Colon (tissue), 2 donors: ENCODE results near the gene AP1S2.
"Not testable (repeated sequence)": the region's sequence is repeated elsewhere in the genome, so short reads cannot be mapped to it uniquely, and the experiment has no call there.

ENCODE experiments used
- FAIRE-seq: peaks from 2 replicates; lab custom pipeline; 2012; peaks lifted over from hg19 to GRCh38; lab: Jason Lieb, UNC
- donor health status: control.
- donor health status: control.

The AP1S2 gene

GRCh38 chrX:15855568-15856221, 1.1 kb upstream of the AP1S2 start:
- FAIRE-seq, result peak; percentile 61

GRCh38 chrX:15854080-15854655, 445 bp downstream of the AP1S2 start:
- no peak for FAIRE-seq

- no peak for FAIRE-seq
These were observed 980 bp downstream of the AP1S2 start for GRCh38 chrX:15853586-15854079.

- no peak for FAIRE-seq
These were observed 5.1 kb downstream of the AP1S2 start for GRCh38 chrX:15849555-15849954.

GRCh38 chrX:15848576-15848975, 6.0 kb downstream of the AP1S2 start:
- FAIRE-seq, result no peak

- no peak for FAIRE-seq
These were observed 10.7 kb downstream of the AP1S2 start for GRCh38 chrX:15843960-15844359.

- no peak for FAIRE-seq
These were observed 12.6 kb downstream of the AP1S2 start for GRCh38 chrX:15841853-15842516.

- no peak for FAIRE-seq
These were observed 16.6 kb downstream of the AP1S2 start for GRCh38 chrX:15838017-15838416.

GRCh38 chrX:15834827-15835595, 19.6 kb downstream of the AP1S2 start:
- no peak for FAIRE-seq

GRCh38 chrX:15834053-15834452, 20.6 kb downstream of the AP1S2 start:
- FAIRE-seq, result no peak

- not testable (repeated sequence) for FAIRE-seq
These were observed 23.3 kb downstream of the AP1S2 start for GRCh38 chrX:15831347-15831746.

GRCh38 chrX:15829217-15829616, 25.4 kb downstream of the AP1S2 start:
- FAIRE-seq, result no peak

GRCh38 chrX:15825936-15826335, 28.7 kb downstream of the AP1S2 start:
- FAIRE-seq, result no peak

- no peak for FAIRE-seq
These were observed 31.7 kb downstream of the AP1S2 start for GRCh38 chrX:15822922-15823321.

GRCh38 chrX:15820106-15821073, 34.2 kb downstream of the AP1S2 start:
- no peak for FAIRE-seq

- no peak for FAIRE-seq
These were observed 37.7 kb downstream of the AP1S2 start for GRCh38 chrX:15816886-15817285.

- no peak for FAIRE-seq
These were observed 38.2 kb downstream of the AP1S2 start for GRCh38 chrX:15816438-15816809.

GRCh38 chrX:15815779-15816437, 38.7 kb downstream of the AP1S2 start:
- no peak for FAIRE-seq

- peak; percentile 71 for FAIRE-seq
These were observed 39.7 kb downstream of the AP1S2 start for GRCh38 chrX:15814771-15815365.

GRCh38 chrX:15813416-15813815, 41.2 kb downstream of the AP1S2 start:
- no peak for FAIRE-seq
